GM12872 (cell line): ENCODE measurements around the gene IL23R.

Source experiments
- CTCF ChIP-seq: IDR thresholded peaks from 3 replicates; pipeline ENCODE4 v1.5.1; 2011; ENCODE audit warnings: low read depth, mild to moderate bottlenecking, low read length, moderate library complexity; ENCODE audit not compliant: insufficient read depth

Gene IL23R

GRCh38 chr1:67194209-67194863 lies 28.1 kb downstream of the IL23R start:
- TF ChIP-seq CTCF = no peak

- no peak for TF ChIP-seq CTCF
Observed at GRCh38 chr1:67200755-67201154, 34.5 kb downstream of the IL23R start.

- TF ChIP-seq CTCF = no peak
Observed at GRCh38 chr1:67201891-67202290, 35.6 kb downstream of the IL23R start.

- TF ChIP-seq CTCF = no peak
Observed at GRCh38 chr1:67204298-67204980, 38.2 kb downstream of the IL23R start.

GRCh38 chr1:67208217-67208616 lies 42.0 kb downstream of the IL23R start:
- no peak for TF ChIP-seq CTCF

- no peak for TF ChIP-seq CTCF
Observed at GRCh38 chr1:67209521-67209920, 43.3 kb downstream of the IL23R start.

- peak; percentile 62 for TF ChIP-seq CTCF
Observed at GRCh38 chr1:67211589-67212563, 45.6 kb downstream of the IL23R start.
